Left lobe of liver (tissue), 2 donors: ENCODE measurements around the gene PEX1. TPM values are rescaled to one million over a fixed set of nuclear protein-coding genes. Genes with fewer than 3 reads are reported as not detected.
A peak's percentile ranks its signal among the peaks of the same experiment; 100 is the strongest.
"Not testable (repeated sequence)": the region's sequence is repeated elsewhere in the genome, so short reads cannot be mapped to it uniquely, and the experiment has no call there.

ENCODE experiments used
- ATAC-seq: fragments of 200-7000 bp; cut with Tn5 transposase; one replicate; pipeline ENCODE4 v1.9.1; 2020; ENCODE audit warnings: mild to moderate bottlenecking, moderate library complexity
- DNase-seq: peaks from one replicate; pipeline ENCODE4 v3.0.0-alpha.2; 2020; ENCODE audit warnings: low spot score
- total RNA-seq: library from RNA; stranded (reverse); gene quantifications from one replicate; pipeline ENCODE4 v1.2.1, GENCODE V29; 2021
- donor health status: DM: no; HTN: no; CAD: no; lungs with moderate emphysema.
- donor health status: DM: no; HTN: yes; CAD: no.

PEX1 gene
- total RNA-seq, 1 donor from 2014 or later = 11.0 TPM

- ATAC-seq (no peak), DNase-seq (no peak)
These were observed 19.4 kb downstream of the PEX1 start for GRCh38 chr7:92508946-92509345.

- DNase-seq (no peak), ATAC-seq (no peak)
These were observed 22.0 kb downstream of the PEX1 start for GRCh38 chr7:92506363-92506762.

- no peak for DNase-seq
- no peak for ATAC-seq
These were observed 23.8 kb downstream of the PEX1 start for GRCh38 chr7:92504563-92504962.

GRCh38 chr7:92503767-92504166 is 24.6 kb downstream of the PEX1 start:
- ATAC-seq = no peak
- DNase-seq = no peak

- ATAC-seq (no peak), DNase-seq (no peak)
These were observed 29.8 kb downstream of the PEX1 start for GRCh38 chr7:92498557-92498956.

GRCh38 chr7:92496876-92497275 is 31.4 kb downstream of the PEX1 start:
- DNase-seq = no peak
- ATAC-seq = no peak

- DNase-seq (no peak), ATAC-seq (peak; percentile 84)
These were observed 38.7 kb downstream of the PEX1 start for GRCh38 chr7:92489634-92490033.

GRCh38 chr7:92487804-92488203 is 40.5 kb downstream of the PEX1 start:
- no peak for DNase-seq
- no peak for ATAC-seq

GRCh38 chr7:92485974-92486373 is 42.3 kb downstream of the PEX1 start:
- ATAC-seq (no peak), DNase-seq (no peak)

- ATAC-seq = no peak
- no peak for DNase-seq
These were observed 42.9 kb downstream of the PEX1 start for GRCh38 chr7:92485267-92485892.

- ATAC-seq, DNase-seq: not testable (repeated sequence)
These were observed 44.1 kb downstream of the PEX1 start for GRCh38 chr7:92484226-92484625.

- ATAC-seq, DNase-seq: not testable (repeated sequence)
These were observed 44.7 kb downstream of the PEX1 start for GRCh38 chr7:92483624-92484023.

- ATAC-seq, DNase-seq: not testable (repeated sequence)
These were observed 49.2 kb downstream of the PEX1 start for GRCh38 chr7:92479146-92479545.

- no peak for ATAC-seq
- DNase-seq = no peak
These were observed 49.6 kb downstream of the PEX1 start for GRCh38 chr7:92478711-92479110.

- DNase-seq = no peak
- no peak for ATAC-seq
These were observed 50.2 kb downstream of the PEX1 start for GRCh38 chr7:92478095-92478494.

- DNase-seq, ATAC-seq: not testable (repeated sequence)
These were observed 50.6 kb downstream of the PEX1 start, which contains the start of gene ERVW-1 for GRCh38 chr7:92477681-92478080. Gene ERVW-1, minus strand, starts transcription at chr7:92477946. Its CDS starts 7,565 bp downstream, at chr7:92470381.

- not testable (repeated sequence) for ATAC-seq
These were observed 52.3 kb downstream of the PEX1 start for GRCh38 chr7:92475851-92476590.

GRCh38 chr7:92475261-92475770 is 53.0 kb downstream of the PEX1 start:
- not testable (repeated sequence) for DNase-seq, ATAC-seq

More at GRCh38 chr7:92475851-92476590, 52.3 kb downstream of the PEX1 start:
- not testable (repeated sequence) for DNase-seq

- not testable (repeated sequence) for ATAC-seq, DNase-seq
These were observed 54.3 kb downstream of the PEX1 start for GRCh38 chr7:92473989-92474388.

- ATAC-seq, DNase-seq: not testable (repeated sequence)
These were observed 59.7 kb downstream of the PEX1 start for GRCh38 chr7:92468589-92468988.

- DNase-seq (no peak), ATAC-seq (no peak)
These were observed 61.6 kb downstream of the PEX1 start for GRCh38 chr7:92466682-92467081.

GRCh38 chr7:92464515-92464914 is 63.8 kb downstream of the PEX1 start:
- DNase-seq = no peak
- ATAC-seq = no peak
